Gastroesophageal sphincter (tissue), 3 donors: Measurements from ENCODE around the gene RAB17.

ENCODE experiments used
- CTCF ChIP-seq, 4 experiments: fragments of 200-600 bp in 2 of 4; fragments of 450-650 bp in 2 of 4; sonication (generic) in 1 of 4; IDR thresholded peaks; one replicate each; pipeline ENCODE4 v1.5.1; 2017 to 2019; ENCODE audit warnings: antibody characterized with exemption in 4 of 4, mild to moderate bottlenecking in 2 of 4, moderate library complexity in 2 of 4
- EP300 ChIP-seq: sonication (generic); formaldehyde crosslinking; IDR thresholded peaks from one replicate; pipeline ENCODE4 v1.6.1; 2017; ENCODE audit warnings: antibody characterized with exemption, mild to moderate bottlenecking
- POLR2A ChIP-seq, 2 donors: fragments of 450-650 bp; IDR thresholded peaks; one replicate each; pipeline ENCODE4 v1.6.1; 2017; ENCODE audit warnings: antibody characterized with exemption in 2 of 2, mild to moderate bottlenecking in 2 of 2, moderate library complexity in 1 of 2

DNA sequence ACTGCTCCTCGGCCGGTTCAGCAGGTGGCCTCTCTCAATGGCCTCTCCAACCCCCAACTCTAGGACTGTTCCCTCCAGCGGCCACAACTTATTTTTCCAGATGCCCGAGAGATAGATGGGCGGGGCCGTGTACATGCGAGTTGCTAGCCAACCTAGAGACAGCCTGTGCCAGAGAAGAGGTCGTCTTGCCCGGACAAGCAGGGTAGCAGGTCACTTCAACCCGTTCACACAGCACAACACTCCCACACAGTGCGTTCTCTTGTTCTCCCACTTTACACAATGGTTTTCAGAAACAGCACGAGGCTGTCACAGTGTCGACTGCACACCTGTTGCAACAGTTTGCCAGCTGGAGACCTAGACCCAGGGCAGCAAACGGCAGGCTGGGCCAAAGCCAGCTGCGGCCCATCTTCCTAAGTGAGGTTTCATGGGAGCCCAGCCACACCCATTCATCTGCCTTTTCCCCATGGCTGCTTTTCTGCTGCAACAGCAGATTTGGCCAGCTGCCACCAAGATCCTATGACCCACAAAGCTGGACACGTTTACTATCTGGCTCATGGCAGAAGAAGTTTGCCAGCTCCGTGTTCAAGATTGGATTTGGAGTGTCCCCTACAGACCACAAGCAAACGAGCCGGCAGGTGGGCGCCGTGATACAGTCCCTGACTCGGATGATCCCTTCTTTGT, 31.4 kb downstream of the RAB17 start:
- TF ChIP-seq CTCF (IDR thresholded peaks at IDR 0.05) (no peak), EP300 (no peak), POLR2A (IDR thresholded peaks at IDR 0.05) (no peak)
